Naive B cell (primary cell): Measurements from ENCODE around the gene NPBWR2. TPM values are rescaled to one million over a fixed set of nuclear protein-coding genes. Genes with fewer than 3 reads are reported as not detected.

Source experiments
- ATAC-seq, 2 donors: fragments of 150-1000 bp; cut with Tn5 transposase; 2 replicates each; pipeline ENCODE4 v1.10.0; 2021; ENCODE audit warnings: low read depth in 2 of 2, mild to moderate bottlenecking in 2 of 2, moderate library complexity in 2 of 2
- DNase-seq: peaks from one replicate; pipeline ENCODE4 v3.0.0; 2022
- H3K27ac Mint-ChIP-seq, 6 donors: one replicate each; pipeline ENCODE4 v1.8.0; 2020 to 2022; ENCODE audit warnings: mild to moderate bottlenecking in 6 of 6, mixed read lengths in 6 of 6, moderate library complexity in 5 of 6, inconsistent platforms in 2 of 6
- H3K27me3 Mint-ChIP-seq, 3 donors: one replicate each; pipeline ENCODE4 v1.8.0; 2021 to 2022; ENCODE audit warnings: mixed read lengths in 3 of 3, mild to moderate bottlenecking in 1 of 3
- H3K36me3 Mint-ChIP-seq, 2 donors: one replicate each; pipeline ENCODE4 v1.8.0; 2020 to 2022; ENCODE audit warnings: mixed read lengths in 2 of 2, inconsistent platforms in 1 of 2, mild to moderate bottlenecking in 1 of 2
- H3K4me1 Mint-ChIP-seq, 3 donors: one replicate each; pipeline ENCODE4 v1.8.0; 2020 to 2022; ENCODE audit warnings: mixed read lengths in 3 of 3, inconsistent platforms in 1 of 3, mild to moderate bottlenecking in 1 of 3, moderate library complexity in 1 of 3
- H3K4me3 Mint-ChIP-seq, 8 donors: one replicate each; pipeline ENCODE4 v1.8.0; 2020 to 2022; ENCODE audit warnings: mild to moderate bottlenecking in 8 of 8, mixed read lengths in 8 of 8, moderate library complexity in 8 of 8, inconsistent platforms in 2 of 8
- H3K9me3 Mint-ChIP-seq, 7 donors: one replicate each; pipeline ENCODE4 v1.8.0; 2020 to 2022; ENCODE audit warnings: mixed read lengths in 7 of 7, mild to moderate bottlenecking in 5 of 7, inconsistent platforms in 2 of 7, moderate library complexity in 1 of 7
- polyA plus RNA-seq, 6 donors: library from polyadenylated mRNA; unstranded; fragments of 300-500 nt; fragmentation: Illumina TruSeq; gene quantifications; one replicate each; pipeline ENCODE4 v1.2.3, GENCODE V29; 2021; ENCODE audit warnings: low read depth in 6 of 6

NPBWR2 gene
- polyA plus RNA-seq, result not detected

- DNase-seq (peak; percentile 33), ATAC-seq (peak; percentile 69 to 74)
- Mint-ChIP-seq H3K27me3 (peaks cover 0 to 12% (median 8%) of the 10 kb centered on the region in 3 donors), H3K4me3 (peak within 1 kb of the TSS; percentile 13 to 89 (median 70)), H3K4me1 (peaks cover 30 to 35% (median 35%) of the 10 kb centered on the region in 3 donors), H3K27ac (peak within 1 kb of the TSS; percentile 60 to 94 (median 84)), H3K36me3 (no peaks in the 10 kb centered on the region), H3K9me3 (peaks cover 0 to 1% (median 0%) of the 10 kb centered on the region in 7 donors)
These were observed at the start of gene NPBWR2 for GRCh38 chr20:64106981-64107735. TSS of gene NPBWR2 (minus strand) at chr20:64107565. CDS start at chr20:64106831, 734 bp downstream.

- peaks cover 0 to under 1% (median 0%) of the 10 kb centered on the region in 7 donors for H3K9me3 Mint-ChIP-seq
- H3K36me3 Mint-ChIP-seq, result no peaks in the 10 kb centered on the region
- H3K27ac Mint-ChIP-seq, result no peak overlapping the region
- ATAC-seq (no peak), DNase-seq (no peak)
- no peak overlapping the region for H3K4me3 Mint-ChIP-seq
- peaks cover 0 to 9% (median 0%) of the 10 kb centered on the region in 3 donors for H3K4me1 Mint-ChIP-seq
- H3K27me3 Mint-ChIP-seq, result peaks cover 6 to 50% (median 42%) of the 10 kb centered on the region in 3 donors
These were observed 48.9 kb upstream of the NPBWR2 start for GRCh38 chr20:64156136-64156885.

GRCh38 chr20:64155258-64156135 lies 48.1 kb upstream of the NPBWR2 start:
- peak overlapping the region in 1 of 6 donors; percentile 6 for H3K27ac Mint-ChIP-seq
- H3K9me3 Mint-ChIP-seq, result peaks cover 0 to 1% (median 0%) of the 10 kb centered on the region in 7 donors
- peaks cover 0 to 9% (median 0%) of the 10 kb centered on the region in 3 donors for H3K4me1 Mint-ChIP-seq
- H3K27me3 Mint-ChIP-seq, result peaks cover 6 to 46% (median 34%) of the 10 kb centered on the region in 3 donors
- peak overlapping the region in 1 of 8 donors; percentile 82 for H3K4me3 Mint-ChIP-seq
- ATAC-seq (no peak), DNase-seq (no peak)
- no peaks in the 10 kb centered on the region for H3K36me3 Mint-ChIP-seq

DNA sequence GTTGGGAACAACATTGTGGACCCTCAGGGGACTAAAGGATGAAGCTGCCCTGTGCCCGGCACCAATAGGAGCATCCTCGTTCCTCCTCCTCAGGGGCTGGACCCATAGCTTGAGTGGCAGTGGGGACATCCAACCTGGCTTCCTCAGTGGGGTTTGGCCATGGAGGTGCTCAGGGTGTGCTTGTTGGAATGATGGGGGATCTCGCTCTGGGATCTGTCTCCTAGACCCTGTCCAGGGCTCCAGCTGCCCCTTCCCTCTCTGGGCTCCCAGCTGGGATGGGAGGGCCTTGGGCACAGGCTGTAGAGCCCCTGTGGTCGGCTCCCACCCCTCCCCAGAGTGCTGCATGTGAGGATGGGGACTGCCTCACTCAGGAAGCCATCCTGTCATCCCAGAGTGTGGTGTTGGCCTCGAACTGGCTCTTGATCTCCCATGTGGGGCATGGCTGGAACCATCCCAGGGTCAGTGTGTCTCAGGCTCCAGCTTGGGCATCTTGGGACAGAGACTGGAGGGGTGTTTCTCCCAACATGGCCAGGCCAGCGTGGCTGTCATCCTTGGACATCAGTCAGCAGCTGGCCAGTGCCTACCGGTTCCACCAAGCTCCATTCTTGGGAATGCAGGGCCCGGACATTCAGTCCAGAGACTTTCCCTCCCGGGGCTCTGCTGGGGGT lies 47.4 kb upstream of the NPBWR2 start:
- H3K4me3 Mint-ChIP-seq, result no peak overlapping the region
- H3K36me3 Mint-ChIP-seq, result no peaks in the 10 kb centered on the region
- no peak for ATAC-seq
- peaks cover 6 to 38% (median 26%) of the 10 kb centered on the region in 3 donors for H3K27me3 Mint-ChIP-seq
- DNase-seq, result no peak
- peak overlapping the region in 1 of 6 donors; percentile 81 for H3K27ac Mint-ChIP-seq
- peaks cover 0 to 9% (median 0%) of the 10 kb centered on the region in 3 donors for H3K4me1 Mint-ChIP-seq
- H3K9me3 Mint-ChIP-seq, result peaks cover 0 to 2% (median 0%) of the 10 kb centered on the region in 7 donors

- ATAC-seq (no peak), DNase-seq (no peak)
- Mint-ChIP-seq H3K9me3 (peaks cover 0 to 2% (median 0%) of the 10 kb centered on the region in 7 donors), H3K27ac (no peak overlapping the region), H3K4me1 (peaks cover 0 to 9% (median 0%) of the 10 kb centered on the region in 3 donors), H3K4me3 (peak overlapping the region in 1 of 8 donors; percentile 48), H3K27me3 (peaks cover 6 to 31% (median 19%) of the 10 kb centered on the region in 3 donors), H3K36me3 (no peaks in the 10 kb centered on the region)
These were observed 46.7 kb upstream of the NPBWR2 start for GRCh38 chr20:64153861-64154589.

- peak overlapping the region in 1 of 6 donors; percentile 68 for H3K27ac Mint-ChIP-seq
- peaks cover 0 to 9% (median 0%) of the 10 kb centered on the region in 3 donors for H3K4me1 Mint-ChIP-seq
- DNase-seq (no peak), ATAC-seq (no peak)
- H3K27me3 Mint-ChIP-seq, result peaks cover 6 to 25% (median 14%) of the 10 kb centered on the region in 3 donors
- peak overlapping the region in 1 of 8 donors; percentile 14 for H3K4me3 Mint-ChIP-seq
- H3K9me3 Mint-ChIP-seq, result peaks cover 0 to 2% (median 0%) of the 10 kb centered on the region in 7 donors
- no peaks in the 10 kb centered on the region for H3K36me3 Mint-ChIP-seq
These were observed 46.0 kb upstream of the NPBWR2 start for GRCh38 chr20:64153410-64153809.

- peaks cover 0 to 9% (median 0%) of the 10 kb centered on the region in 3 donors for H3K4me1 Mint-ChIP-seq
- no peaks in the 10 kb centered on the region for H3K36me3 Mint-ChIP-seq
These were observed 45.5 kb upstream of the NPBWR2 start for GRCh38 chr20:64152906-64153305.

GRCh38 chr20:64151633-64152530 lies 44.5 kb upstream of the NPBWR2 start:
- H3K9me3 Mint-ChIP-seq, result peaks cover 0 to 2% (median 0%) of the 10 kb centered on the region in 7 donors
- no peak for ATAC-seq
- no peak for DNase-seq
- no peak overlapping the region for H3K4me3 Mint-ChIP-seq
- peaks cover 6 to 25% (median 23%) of the 10 kb centered on the region in 3 donors for H3K27me3 Mint-ChIP-seq
- no peak overlapping the region for H3K27ac Mint-ChIP-seq
- H3K4me1 Mint-ChIP-seq, result peaks cover 0 to 9% (median 0%) of the 10 kb centered on the region in 3 donors
- no peaks in the 10 kb centered on the region for H3K36me3 Mint-ChIP-seq

More at GRCh38 chr20:64152906-64153305, 45.5 kb upstream of the NPBWR2 start:
- DNase-seq, result no peak
- no peak for ATAC-seq
- peaks cover 0 to 2% (median 0%) of the 10 kb centered on the region in 7 donors for H3K9me3 Mint-ChIP-seq
- peaks cover 6 to 25% (median 16%) of the 10 kb centered on the region in 3 donors for H3K27me3 Mint-ChIP-seq
- no peak overlapping the region for H3K4me3 Mint-ChIP-seq
- no peak overlapping the region for H3K27ac Mint-ChIP-seq

DNA sequence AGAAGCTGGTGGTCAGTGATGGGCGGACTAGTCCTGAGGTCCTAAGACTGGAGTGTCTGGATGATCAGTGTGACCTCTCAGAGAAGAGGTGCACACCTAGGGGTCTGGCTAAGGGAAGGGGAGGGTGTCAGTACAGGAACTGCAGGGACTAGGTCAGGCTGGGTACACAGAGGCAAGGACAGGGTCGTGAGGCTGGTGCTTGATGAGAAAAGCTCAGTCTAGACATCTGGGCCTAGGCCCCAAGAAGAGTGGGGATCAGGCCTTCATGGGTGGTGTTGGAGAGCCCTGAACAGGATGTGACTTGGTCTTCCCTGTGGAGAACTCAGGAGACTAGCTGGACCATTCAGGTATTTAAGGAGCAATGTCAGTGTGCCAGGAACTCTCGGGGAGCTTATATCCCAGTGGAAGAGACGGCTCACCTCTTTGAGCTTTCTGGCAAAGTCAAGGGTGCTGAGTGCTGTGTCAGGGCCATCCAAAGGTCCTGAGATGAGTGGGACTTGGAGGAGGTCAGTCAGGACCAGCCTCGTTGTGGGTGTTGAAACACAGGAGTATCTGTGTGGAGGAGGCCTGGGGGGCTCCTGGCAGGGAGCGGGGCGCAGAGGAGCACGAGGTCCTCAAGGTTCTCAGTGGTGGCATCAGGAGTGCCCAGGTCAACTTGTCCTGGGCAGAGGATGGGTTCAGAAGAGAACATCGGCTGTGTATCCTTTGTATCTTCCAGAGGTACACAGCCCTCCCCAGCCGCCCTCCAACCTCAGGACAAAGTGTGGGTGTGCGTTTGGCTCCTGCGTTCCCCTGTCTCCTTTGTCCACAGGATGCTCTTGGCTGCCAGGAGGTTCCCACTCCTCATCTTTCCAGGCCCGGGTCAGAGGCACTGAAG lies 43.6 kb upstream of the NPBWR2 start:
- DNase-seq (no peak), ATAC-seq (no peak)
- peaks cover 6 to 20% (median 19%) of the 10 kb centered on the region in 3 donors for H3K27me3 Mint-ChIP-seq
- peaks cover 0 to 2% (median 0%) of the 10 kb centered on the region in 7 donors for H3K9me3 Mint-ChIP-seq
- H3K36me3 Mint-ChIP-seq, result no peaks in the 10 kb centered on the region
- H3K4me1 Mint-ChIP-seq, result peaks cover 0 to 9% (median 0%) of the 10 kb centered on the region in 3 donors
- peak overlapping the region in 1 of 6 donors; percentile 15 for H3K27ac Mint-ChIP-seq
- H3K4me3 Mint-ChIP-seq, result no peak overlapping the region

- DNase-seq, result no peak
- peaks cover 0 to 6% (median 0%) of the 10 kb centered on the region in 3 donors for H3K4me1 Mint-ChIP-seq
- peaks cover 0 to 6% of the 10 kb centered on the region in 2 donors for H3K36me3 Mint-ChIP-seq
- H3K9me3 Mint-ChIP-seq, result peaks cover 0 to 4% (median 3%) of the 10 kb centered on the region in 7 donors
- no peak for ATAC-seq
- H3K4me3 Mint-ChIP-seq, result no peak overlapping the region
- H3K27ac Mint-ChIP-seq, result no peak overlapping the region
- H3K27me3 Mint-ChIP-seq, result peaks cover 6 to 17% (median 11%) of the 10 kb centered on the region in 3 donors
These were observed 42.6 kb upstream of the NPBWR2 start for GRCh38 chr20:64149809-64150560.
